AG04449 (cell line): ENCODE data around the gene ST8SIA4.

Source experiments
- CTCF ChIA-PET: fragments of 350-600 bp; formaldehyde crosslinking; extraction: SDS; loops from one replicate; lab custom pipeline; 2021; ENCODE audit warnings: antibody characterized with exemption; lab: Yijun Ruan, JAX
- POLR2A ChIA-PET: fragments of 400-600, 350-600 bp; formaldehyde crosslinking; extraction: SDS; loops from one replicate; lab custom pipeline; 2020; ENCODE audit warnings: antibody characterized with exemption, inconsistent platforms; lab: Yijun Ruan, JAX
- DNase-seq: peaks from one replicate; pipeline ENCODE4 v3.0.0-alpha.2; 2010; ENCODE audit warnings: low read depth, low spot score
- H3K4me3 ChIP-seq: 2 replicates; pipeline ENCODE4 v1.5.1; 2011; ENCODE audit warnings: low read depth, mild to moderate bottlenecking, control low read depth, low read length
- TF ChIP-seq, protein P1 (sequence below): IDR thresholded peaks from one replicate; pipeline ENCODE4 v1.5.1; 2011; ENCODE audit warnings: mild to moderate bottlenecking, moderate library complexity, low read length, control low read depth, inconsistent platforms; ENCODE audit not compliant: insufficient read depth; ENCODE audit errors: missing control alignments

ST8SIA4 gene

DNA sequence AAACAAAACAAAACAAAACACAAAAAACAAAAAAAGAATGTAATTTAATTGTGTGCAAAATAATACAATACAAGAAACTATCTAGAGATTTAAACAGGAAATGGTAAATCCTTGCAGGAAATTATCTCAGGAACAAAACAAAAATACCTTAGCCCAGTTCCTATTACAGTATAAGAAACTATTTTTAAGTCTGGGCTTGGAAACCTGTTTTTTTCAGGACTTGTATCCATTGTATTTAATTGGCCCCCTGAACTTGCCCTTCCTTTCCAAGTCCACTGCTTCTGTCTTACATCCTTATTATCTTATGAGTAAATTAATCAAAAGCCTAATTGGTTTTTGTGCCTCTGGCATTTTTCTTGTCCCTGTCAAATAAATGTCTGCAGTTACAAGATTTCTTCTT lies 48.5 kb downstream of the ST8SIA4 start:
- TF ChIP-seq, protein P1, sequence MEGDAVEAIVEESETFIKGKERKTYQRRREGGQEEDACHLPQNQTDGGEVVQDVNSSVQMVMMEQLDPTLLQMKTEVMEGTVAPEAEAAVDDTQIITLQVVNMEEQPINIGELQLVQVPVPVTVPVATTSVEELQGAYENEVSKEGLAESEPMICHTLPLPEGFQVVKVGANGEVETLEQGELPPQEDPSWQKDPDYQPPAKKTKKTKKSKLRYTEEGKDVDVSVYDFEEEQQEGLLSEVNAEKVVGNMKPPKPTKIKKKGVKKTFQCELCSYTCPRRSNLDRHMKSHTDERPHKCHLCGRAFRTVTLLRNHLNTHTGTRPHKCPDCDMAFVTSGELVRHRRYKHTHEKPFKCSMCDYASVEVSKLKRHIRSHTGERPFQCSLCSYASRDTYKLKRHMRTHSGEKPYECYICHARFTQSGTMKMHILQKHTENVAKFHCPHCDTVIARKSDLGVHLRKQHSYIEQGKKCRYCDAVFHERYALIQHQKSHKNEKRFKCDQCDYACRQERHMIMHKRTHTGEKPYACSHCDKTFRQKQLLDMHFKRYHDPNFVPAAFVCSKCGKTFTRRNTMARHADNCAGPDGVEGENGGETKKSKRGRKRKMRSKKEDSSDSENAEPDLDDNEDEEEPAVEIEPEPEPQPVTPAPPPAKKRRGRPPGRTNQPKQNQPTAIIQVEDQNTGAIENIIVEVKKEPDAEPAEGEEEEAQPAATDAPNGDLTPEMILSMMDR = no peak
- no peak for DNase-seq
- ChIA-PET CTCF (no interaction called here), POLR2A (no interaction called here)
- H3K4me3 ChIP-seq = no peak overlapping the region

GRCh38 chr5:100853582-100853981 lies 49.5 kb downstream of the ST8SIA4 start:
- H3K4me3 ChIP-seq = no peak overlapping the region
- TF ChIP-seq, protein P1 = no peak
- DNase-seq = no peak
- CTCF ChIA-PET = no interaction called here
- POLR2A ChIA-PET = no interaction called here

GRCh38 chr5:100852988-100853449 lies 50.1 kb downstream of the ST8SIA4 start:
- POLR2A ChIA-PET = no interaction called here
- DNase-seq = no peak
- CTCF ChIA-PET = no interaction called here
- no peak overlapping the region for H3K4me3 ChIP-seq
- TF ChIP-seq, protein P1 = no peak

DNA sequence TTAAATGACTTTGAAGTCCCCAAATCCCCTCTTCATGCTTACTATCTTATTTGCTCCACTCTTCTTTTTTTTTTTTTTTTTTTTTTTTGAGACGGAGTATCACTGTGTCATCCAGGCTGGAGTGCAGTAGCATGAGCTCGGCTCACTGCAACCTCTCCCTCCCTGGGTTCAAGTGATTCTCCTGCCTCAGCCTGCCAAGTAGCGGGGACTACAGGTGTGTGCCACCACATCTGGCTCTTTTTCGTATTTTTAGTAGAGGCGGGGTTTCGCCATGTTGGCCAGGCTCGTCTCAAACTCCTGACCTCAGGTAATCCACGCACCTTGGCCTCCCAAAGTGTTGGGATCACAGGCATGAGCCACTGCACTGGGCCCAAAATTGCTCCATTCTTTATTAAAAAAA lies 51.0 kb downstream of the ST8SIA4 start:
- ChIA-PET CTCF (no interaction called here), POLR2A (no interaction called here)
- H3K4me3 ChIP-seq = no peak overlapping the region
- TF ChIP-seq, protein P1 = no peak
- no peak for DNase-seq

DNA sequence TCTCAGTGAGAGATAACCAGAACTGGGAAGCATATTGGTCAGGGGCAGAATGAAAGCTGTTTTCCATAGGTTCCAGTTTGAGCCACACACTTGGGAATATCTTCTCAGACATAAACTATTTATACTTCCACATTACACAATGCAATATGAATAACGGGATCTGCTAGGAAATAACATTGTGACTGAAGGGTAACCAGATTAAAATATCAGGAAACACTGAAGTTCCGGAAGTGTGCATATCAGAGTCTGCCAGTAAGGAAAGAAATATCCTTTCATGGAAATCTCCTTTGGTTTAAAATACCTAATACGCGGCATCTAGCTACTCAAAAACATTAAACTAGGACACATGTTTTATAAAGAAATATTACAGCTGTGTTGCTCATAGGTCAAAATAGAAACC lies 56.3 kb downstream of the ST8SIA4 start:
- POLR2A ChIA-PET = no interaction called here
- H3K4me3 ChIP-seq = no peak overlapping the region
- CTCF ChIA-PET = no interaction called here
- TF ChIP-seq, protein P1 = no peak
- DNase-seq = no peak

- H3K4me3 ChIP-seq = no peak overlapping the region
- TF ChIP-seq, protein P1 = no peak
- ChIA-PET POLR2A (no interaction called here), CTCF (no interaction called here)
- no peak for DNase-seq
Measured at GRCh38 chr5:100842080-100842479, 61.0 kb downstream of the ST8SIA4 start.
